HG03025 (cell line): ENCODE results near the gene SLC5A6.

ENCODE experiments used
- ATAC-seq: cut with Tn5 transposase; IDR thresholded peaks from one replicate; pipeline ENCODE4 v1.9.1; 2021; ENCODE audit warnings: mild to moderate bottlenecking, moderate library complexity; ENCODE audit not compliant: unreplicated experiment, low FRiP score

Gene SLC5A6

GRCh38 chr2:27237341-27237945 lies 25.4 kb upstream of the SLC5A6 start:
- ATAC-seq: no peak

- ATAC-seq: no peak
These were observed 24.6 kb upstream of the SLC5A6 start for GRCh38 chr2:27236626-27237025.

DNA sequence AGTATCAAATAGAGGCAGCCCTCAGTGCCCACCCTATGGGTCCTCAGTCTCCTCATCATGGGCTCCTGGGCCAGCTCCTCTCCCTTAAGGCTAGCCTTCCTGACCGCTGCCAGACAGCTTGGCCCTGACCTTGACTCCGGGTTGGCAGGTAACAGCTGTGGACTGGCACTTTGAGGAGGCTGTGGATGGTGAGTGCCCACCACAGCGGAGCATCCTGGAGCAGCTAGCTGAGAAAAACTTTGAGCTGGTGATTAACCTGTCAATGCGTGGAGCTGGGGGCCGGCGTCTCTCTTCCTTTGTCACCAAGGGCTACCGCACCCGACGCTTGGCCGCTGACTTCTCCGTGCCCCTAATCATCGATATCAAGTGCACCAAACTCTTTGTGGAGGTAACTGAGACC lies 24.1 kb upstream of the SLC5A6 start:
- no peak for ATAC-seq

GRCh38 chr2:27233341-27233740 lies 21.3 kb upstream of the SLC5A6 start:
- no peak for ATAC-seq

DNA sequence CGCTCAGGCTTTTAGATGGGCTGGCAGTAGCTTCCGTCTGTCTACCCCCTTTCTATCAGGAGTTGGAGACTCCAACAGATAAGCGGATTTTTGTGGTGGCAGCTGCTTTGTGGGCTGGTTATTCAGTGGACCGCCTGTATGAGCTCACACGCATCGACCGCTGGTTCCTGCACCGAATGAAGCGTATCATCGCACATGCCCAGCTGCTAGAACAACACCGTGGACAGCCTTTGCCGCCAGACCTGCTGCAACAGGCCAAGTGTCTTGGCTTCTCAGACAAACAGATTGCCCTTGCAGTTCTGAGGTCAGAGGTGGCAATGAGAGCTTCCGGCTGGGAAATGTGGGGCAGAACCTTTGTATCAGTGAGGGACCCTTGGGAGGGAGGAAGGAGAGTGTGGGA lies 19.9 kb upstream of the SLC5A6 start:
- no peak for ATAC-seq

DNA sequence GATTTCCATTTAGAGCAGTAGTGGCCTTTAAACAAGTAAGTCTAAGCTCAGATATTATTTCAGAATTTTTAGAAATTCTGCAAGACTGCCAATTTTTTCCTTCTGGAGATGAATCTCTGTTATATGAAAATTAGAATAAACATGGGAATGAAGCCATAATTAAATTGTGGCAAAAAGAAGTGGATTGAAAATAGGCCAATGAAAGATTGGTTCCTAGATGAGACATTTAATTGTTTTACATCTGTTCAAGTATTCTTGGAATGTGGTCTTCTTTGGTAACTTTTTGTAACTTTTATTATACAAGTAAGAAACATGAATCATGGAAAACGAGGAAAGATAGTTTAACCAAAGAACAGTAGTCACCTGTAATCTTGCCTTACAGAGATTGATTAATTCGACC lies 15.4 kb upstream of the SLC5A6 start:
- ATAC-seq: no peak

- no peak for ATAC-seq
These were observed 13.5 kb upstream of the SLC5A6 start for GRCh38 chr2:27225526-27225925.

- ATAC-seq: no peak
These were observed 11.3 kb upstream of the SLC5A6 start for GRCh38 chr2:27223416-27223815.

DNA sequence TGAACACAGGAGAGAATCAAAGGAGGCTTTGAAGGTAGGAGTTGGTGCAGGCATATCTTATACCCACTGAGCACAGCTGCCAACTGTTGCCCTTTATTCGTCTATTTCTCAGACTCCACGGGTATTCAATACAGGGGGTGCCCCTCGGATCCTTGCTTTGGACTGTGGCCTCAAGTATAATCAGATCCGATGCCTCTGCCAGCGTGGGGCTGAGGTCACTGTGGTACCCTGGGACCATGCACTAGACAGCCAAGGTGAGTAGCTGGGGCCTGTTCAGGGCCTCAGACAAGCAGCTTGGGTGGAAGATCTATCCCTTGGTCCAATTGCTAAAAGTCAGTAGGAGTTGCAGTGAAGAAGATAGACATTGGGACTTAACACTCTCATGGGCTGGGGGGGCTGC lies 10.3 kb upstream of the SLC5A6 start:
- ATAC-seq: no peak

GRCh38 chr2:27221166-27221565 lies 9.1 kb upstream of the SLC5A6 start:
- ATAC-seq: no peak

DNA sequence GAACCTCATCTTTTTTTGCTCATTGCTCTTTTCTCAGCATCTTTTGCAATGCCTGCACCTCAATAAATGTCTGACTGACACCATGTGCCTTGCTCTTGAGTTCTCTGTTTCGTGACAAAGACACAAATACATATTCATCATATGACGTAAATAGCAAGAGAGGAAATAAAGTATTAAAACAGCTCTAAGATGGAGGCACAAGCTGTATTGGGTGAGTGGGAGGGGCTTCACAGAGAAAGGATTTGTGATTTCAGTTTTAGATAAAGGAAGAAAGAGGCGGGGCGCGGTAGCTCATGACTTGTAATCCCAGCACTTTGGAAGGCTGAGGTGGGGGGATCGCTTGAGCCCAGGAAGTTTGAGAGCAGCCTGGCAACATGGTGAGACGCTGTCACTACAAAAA lies 8.0 kb upstream of the SLC5A6 start:
- no peak for ATAC-seq

- no peak for ATAC-seq
These were observed 7.0 kb upstream of the SLC5A6 start for GRCh38 chr2:27219091-27219490.

- no peak for ATAC-seq
These were observed 6.5 kb upstream of the SLC5A6 start for GRCh38 chr2:27218614-27219013.

GRCh38 chr2:27217173-27218121 lies 5.4 kb upstream of the SLC5A6 start, which contains the start of gene CAD:
TSS of gene CAD (plus strand) at chr2:27217369. CDS start at chr2:27217552, 183 bp downstream.
- peak; percentile 59 for ATAC-seq

DNA sequence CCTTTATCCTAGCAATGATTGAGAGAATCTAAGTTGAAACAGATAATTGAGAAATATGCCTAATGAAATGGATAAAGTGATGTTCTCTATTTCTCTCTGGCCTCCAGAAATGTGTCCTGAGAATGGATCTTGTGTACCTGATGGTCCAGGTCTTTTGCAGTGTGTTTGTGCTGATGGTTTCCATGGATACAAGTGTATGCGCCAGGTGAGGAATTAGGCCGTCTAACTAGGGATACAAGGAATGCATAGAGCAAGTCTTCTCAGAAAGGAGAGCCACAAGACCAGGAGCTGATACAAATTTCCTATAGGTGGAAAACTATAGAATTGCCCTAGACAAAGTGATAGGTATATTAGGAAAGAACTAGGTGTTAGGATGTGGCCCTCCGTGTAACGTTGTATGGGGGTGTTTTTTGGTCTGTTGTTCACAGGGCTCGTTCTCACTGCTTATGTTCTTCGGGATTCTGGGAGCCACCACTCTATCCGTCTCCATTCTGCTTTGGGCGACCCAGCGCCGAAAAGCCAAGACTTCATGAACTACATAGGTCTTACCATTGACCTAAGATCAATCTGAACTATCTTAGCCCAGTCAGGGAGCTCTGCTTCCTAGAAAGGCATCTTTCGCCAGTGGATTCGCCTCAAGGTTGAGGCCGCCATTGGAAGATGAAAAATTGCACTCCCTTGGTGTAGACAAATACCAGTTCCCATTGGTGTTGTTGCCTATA lies 4.5 kb upstream of the SLC5A6 start:
- ATAC-seq: no peak

- ATAC-seq: no peak
These were observed 2.9 kb upstream of the SLC5A6 start for GRCh38 chr2:27214941-27215340.

DNA sequence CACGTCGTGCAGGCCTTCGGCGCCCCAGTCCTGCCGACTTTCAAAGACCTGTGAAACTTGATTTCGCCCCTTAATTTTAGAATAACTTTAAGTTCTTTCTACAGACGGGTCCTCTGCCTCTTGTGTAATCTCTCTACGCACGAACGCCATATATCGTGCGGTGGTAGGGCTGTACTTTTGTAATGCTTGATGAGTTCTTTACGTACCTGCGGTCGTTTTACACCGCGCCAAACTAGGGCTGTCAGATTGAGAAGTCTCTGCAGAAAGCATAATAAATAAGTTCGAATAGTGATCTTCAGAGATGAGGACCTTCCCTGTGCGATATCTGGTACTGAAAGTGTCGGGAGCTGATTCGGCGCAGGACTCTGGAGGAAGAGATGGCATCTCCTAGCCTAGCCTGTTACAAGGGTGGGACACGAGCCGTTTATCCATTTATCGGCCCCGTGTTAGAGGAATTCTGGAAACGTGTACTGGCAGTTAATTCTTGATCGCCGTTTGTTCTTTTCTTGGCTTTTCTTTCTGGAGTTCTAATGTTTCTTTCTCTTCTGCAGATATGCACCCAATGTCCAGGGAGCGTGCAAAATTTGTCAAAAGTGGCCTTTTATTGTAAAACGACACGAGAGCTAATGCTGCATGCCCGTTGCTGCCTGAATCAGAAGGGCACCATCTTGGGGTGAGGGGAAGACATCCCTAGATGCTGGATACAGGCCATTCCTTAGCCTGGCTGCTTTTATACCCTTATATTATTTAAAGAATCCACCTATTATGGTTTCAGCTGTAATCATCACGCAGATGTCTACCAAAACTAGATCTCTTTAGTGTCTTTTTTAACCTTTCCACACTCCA lies 781 bp upstream of the SLC5A6 start:
- no peak for ATAC-seq

GRCh38 chr2:27211241-27211942 lies 676 bp downstream of the SLC5A6 start:
- ATAC-seq: no peak

- no peak for ATAC-seq
These were observed 2.3 kb downstream of the SLC5A6 start for GRCh38 chr2:27209621-27210401.
